Neuron (in vitro differentiated cells): ENCODE data around the gene AGRN.

Source experiments
- H2AFZ ChIP-seq: one replicate; pipeline ENCODE4 v1.6.1; 2013; ENCODE audit warnings: low read depth, mild to moderate bottlenecking, inconsistent platforms, low read length, moderate library complexity
- H3K27me3 ChIP-seq: one replicate; pipeline ENCODE4 v1.6.1; 2013; ENCODE audit warnings: low read length; ENCODE audit not compliant: insufficient read depth
- H3K36me3 ChIP-seq: one replicate; pipeline ENCODE4 v1.6.1; 2013; ENCODE audit warnings: low read length; ENCODE audit not compliant: insufficient read depth
- H3K4me1 ChIP-seq: one replicate; pipeline ENCODE4 v1.6.1; 2013; ENCODE audit warnings: low read length; ENCODE audit not compliant: insufficient read depth
- H3K4me3 ChIP-seq: 2 replicates; pipeline ENCODE4 v1.5.1; 2013; ENCODE audit warnings: mild to moderate bottlenecking, low read length, moderate library complexity
- H3K9me3 ChIP-seq: one replicate; pipeline ENCODE4 v1.6.1; 2013; ENCODE audit warnings: low read length

The AGRN gene

DNA sequence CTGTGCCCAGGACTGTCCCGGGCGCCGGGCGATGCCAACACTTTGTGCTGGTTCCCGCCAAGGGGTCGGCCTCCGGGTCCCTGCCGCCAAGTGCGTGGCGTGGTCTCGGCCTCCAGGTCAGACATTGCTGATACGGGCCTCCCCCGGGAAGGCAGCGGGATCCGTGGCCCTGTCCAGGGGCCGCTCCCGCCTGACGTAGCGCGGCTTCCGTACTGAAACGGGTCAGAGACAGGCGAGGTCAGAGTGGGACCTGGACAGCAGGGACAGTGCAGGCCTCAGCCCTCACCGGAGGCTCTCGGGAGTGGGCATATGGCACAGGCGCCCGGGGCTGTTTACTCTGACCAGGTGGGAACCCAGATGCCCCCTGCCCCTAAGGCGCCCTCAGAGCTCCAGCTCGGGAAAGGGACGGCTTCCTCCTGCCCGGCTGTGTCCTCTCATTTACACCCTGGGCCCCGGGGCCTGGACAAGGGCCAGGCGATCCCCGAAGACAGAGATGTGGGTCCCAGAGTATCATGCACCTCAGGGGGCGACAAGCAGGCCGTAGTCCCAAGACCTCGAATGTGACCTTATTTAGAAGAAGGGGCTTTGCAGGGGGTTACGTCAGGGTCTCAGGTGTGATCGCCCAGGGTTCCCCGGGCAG lies 63.0 kb downstream of the AGRN start:
- Histone ChIP-seq H2AFZ (no peak overlapping the region), H3K36me3 (peaks cover 17% of the 10 kb centered on the region), H3K9me3 (no peaks in the 10 kb centered on the region), H3K27me3 (no peaks in the 10 kb centered on the region), H3K4me1 (peaks cover 11% of the 10 kb centered on the region), H3K4me3 (no peak overlapping the region)

DNA sequence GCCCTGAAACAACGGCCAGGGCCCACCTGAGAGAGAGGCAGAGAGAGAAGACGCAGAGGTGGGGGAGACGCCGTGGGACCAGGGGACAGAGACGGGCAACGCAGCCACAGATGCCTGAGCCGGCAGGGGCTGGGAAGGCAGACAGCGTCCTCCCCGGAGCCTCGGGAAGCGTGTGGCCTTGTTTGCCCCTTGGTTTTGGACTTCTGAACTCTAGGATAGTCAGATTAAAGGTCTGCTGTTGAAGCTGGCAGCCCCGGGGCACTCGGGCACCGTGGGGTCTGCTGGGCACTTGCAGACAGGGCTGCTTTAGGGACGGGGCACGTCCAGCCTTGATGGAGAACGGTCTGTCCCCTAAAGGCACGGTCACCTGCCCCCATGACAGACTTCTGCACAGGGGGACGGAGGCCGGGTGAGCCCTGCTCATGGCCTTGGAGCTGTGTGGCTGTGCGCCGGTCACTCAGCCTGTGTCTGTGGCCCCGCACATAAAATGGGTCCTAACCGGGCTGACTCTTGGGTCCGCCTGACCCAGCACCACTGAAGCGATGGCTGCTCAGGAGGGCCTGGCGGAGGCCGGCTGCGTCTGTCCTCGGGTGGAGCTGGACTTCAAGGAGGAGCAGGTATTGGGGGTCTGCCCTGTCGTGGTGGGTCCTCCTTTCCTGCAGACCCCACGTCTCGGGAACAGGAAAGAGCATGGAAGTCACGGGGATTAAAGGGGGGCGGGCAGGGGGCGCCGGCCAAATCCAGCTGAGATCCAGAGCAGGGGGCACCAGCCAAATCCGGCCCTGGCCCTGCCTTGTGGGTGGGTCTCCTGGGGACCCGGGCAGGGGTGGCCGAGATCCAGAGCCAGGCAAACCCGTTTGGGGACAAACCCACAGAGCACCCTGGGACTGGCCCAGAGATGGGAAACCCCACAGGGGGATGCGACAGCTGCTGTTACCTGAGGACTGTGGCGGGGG lies 63.8 kb downstream of the AGRN start:
- no peaks in the 10 kb centered on the region for H3K27me3 ChIP-seq
- peaks cover 11% of the 10 kb centered on the region for H3K4me1 ChIP-seq
- H2AFZ ChIP-seq, result no peak overlapping the region

DNA sequence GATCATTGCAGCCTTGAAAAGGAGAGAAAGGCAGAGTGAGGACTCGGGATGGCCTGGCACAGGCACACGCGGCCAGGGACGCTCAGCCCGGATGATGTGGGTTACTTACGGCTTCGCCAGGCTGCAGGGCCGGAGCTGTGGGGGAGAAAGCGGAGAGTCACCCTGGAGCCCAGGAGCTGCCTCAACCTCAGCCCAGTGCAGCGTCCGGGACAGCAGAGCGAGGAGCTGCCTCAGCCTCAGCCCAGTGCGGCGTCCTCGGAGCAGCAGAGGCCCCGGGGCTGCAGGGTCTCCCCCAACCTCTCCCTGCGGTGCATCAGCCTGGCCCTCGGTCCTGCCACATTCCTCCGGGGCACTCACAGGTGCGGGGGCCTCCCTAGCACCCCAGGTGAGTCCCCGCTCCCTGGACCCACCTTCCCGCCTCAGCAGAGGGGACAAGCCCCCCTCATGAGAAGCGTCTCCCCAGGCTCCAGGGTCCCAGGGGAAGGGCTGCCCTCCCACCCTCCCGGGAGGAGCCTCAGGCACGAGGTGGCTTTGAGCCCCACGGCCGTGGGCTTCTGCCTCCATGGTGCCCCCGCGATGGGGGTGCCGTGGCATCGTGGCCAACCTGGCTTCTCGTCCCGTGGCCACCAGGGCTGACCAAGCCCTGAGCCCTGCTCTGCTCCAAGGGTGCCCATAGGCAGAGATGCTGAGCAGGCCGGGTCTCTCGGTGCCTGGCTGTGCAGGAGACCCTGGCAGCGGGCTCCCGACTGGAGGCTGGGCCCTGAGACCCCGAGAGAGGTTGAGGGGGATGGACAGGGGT lies 64.7 kb downstream of the AGRN start:
- Histone ChIP-seq H2AFZ (no peak overlapping the region), H3K36me3 (peaks cover 17% of the 10 kb centered on the region)

More for the DNA sequence above, 63.8 kb downstream of the AGRN start:
- Histone ChIP-seq H3K36me3 (peaks cover 17% of the 10 kb centered on the region), H3K9me3 (no peaks in the 10 kb centered on the region), H3K4me3 (no peak overlapping the region)

DNA sequence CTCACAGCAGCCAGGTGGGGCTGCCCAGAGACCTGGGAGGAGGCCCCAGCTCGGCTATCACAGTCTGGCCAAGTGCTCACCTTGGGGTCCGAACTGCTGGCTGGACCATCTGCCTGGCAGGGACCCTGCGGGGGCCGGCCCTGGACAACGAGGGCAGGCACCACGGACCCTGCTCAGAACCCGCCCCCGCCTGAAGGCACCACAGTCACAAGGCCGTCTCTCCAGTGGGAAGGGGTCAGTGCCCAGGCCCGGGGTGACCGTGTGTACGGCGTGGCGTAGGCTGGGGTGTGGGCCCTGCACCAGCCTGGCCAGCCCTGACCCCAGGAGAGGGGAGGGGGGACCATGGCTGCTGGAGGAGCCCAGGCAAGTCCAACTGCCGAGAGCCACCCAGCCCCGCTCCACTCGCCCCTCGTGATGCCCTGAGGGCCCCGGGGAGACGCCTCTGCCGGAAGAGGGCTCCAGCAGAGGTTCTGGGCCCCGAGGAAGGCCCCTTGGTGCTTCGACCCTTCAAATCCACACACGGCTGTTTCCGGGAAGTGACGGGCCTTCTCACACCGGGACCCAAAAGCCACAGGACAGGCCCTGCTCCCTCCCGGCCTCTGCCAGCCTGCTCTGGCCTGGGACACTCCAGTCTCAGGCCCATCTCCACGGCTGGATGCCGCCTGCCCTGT lies 65.4 kb downstream of the AGRN start:
- Histone ChIP-seq H3K36me3 (peaks cover 17% of the 10 kb centered on the region), H3K4me3 (no peak overlapping the region), H3K9me3 (no peaks in the 10 kb centered on the region), H2AFZ (no peak overlapping the region), H3K4me1 (peaks cover 2% of the 10 kb centered on the region), H3K27me3 (no peaks in the 10 kb centered on the region)

More for the DNA sequence above, 64.7 kb downstream of the AGRN start:
- no peak overlapping the region for H3K4me3 ChIP-seq
- H3K27me3 ChIP-seq, result no peaks in the 10 kb centered on the region
- H3K4me1 ChIP-seq, result peaks cover 8% of the 10 kb centered on the region
- no peaks in the 10 kb centered on the region for H3K9me3 ChIP-seq

DNA sequence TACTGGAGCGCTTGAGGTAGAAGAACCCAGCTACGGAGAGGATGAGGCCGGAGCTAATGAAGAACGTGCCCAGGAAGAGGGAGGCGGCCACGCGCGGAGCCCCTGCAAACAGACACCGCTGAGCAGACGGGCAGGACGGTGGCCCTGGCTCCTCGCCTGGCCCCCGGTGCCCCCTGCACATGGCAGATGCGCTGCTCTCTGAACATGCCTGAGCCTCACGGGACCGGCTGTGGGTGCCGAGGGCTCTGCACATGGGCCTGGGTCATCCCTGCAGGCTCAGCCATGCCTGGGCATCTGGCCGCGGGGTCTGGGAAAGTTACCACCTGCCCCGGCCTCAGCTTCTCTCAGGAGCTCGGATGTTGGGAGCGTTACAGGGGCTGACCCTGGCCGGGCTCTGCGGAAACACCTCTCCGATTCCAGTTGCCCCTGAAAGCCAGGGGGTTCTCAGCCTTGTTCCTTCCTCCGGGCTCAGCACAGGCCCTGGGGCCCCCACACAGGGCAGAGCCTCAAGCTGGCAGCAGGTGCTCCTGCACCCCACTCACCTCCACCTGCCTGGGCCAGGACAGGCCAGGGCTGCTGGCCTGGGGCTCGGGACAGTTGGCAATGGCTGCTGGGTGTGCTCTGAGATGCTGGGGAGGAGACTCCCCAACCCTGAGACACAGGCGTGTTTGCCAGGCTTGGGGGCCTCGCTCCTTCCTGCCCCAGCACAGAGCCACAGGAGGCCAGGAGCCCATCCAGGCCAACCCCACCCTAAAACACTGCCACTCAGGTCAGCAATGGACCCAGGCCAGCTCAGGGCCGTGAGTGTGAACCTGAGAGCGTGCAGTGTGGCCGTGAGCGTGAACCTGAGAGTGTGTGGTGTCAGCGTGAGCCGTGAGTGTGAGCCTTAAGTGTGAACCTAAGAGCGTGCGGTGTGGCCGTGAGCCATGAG lies 66.3 kb downstream of the AGRN start:
- no peaks in the 10 kb centered on the region for H3K9me3 ChIP-seq
- H3K4me1 ChIP-seq, result no peaks in the 10 kb centered on the region
- H3K27me3 ChIP-seq, result no peaks in the 10 kb centered on the region
- H2AFZ ChIP-seq, result no peak overlapping the region
- H3K4me3 ChIP-seq, result no peak overlapping the region
- peaks cover 17% of the 10 kb centered on the region for H3K36me3 ChIP-seq

DNA sequence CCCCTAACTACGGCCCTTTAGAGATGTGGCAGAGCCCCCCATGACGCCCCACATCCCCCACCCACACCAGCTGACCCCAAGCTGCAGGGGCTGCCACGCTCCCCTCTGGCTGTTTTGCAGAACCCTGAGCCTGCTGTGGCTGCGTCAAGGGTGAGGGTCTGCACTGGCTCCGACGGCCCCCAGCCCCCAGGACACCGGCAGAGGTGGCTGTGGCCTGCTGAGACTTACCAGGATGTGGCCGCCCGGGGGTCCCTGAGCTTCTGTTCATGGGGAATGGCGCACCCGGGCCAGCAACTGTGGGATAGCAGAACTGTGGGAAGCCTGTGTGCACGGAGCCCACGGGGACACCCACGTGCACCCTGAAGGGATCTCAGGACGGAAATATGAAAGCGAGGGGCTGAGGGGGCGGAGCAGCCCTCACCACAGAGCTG lies 67.0 kb downstream of the AGRN start:
- Histone ChIP-seq H3K36me3 (peaks cover 17% of the 10 kb centered on the region), H3K4me1 (no peaks in the 10 kb centered on the region), H3K4me3 (no peak overlapping the region), H3K9me3 (no peaks in the 10 kb centered on the region), H3K27me3 (no peaks in the 10 kb centered on the region), H2AFZ (no peak overlapping the region)

DNA sequence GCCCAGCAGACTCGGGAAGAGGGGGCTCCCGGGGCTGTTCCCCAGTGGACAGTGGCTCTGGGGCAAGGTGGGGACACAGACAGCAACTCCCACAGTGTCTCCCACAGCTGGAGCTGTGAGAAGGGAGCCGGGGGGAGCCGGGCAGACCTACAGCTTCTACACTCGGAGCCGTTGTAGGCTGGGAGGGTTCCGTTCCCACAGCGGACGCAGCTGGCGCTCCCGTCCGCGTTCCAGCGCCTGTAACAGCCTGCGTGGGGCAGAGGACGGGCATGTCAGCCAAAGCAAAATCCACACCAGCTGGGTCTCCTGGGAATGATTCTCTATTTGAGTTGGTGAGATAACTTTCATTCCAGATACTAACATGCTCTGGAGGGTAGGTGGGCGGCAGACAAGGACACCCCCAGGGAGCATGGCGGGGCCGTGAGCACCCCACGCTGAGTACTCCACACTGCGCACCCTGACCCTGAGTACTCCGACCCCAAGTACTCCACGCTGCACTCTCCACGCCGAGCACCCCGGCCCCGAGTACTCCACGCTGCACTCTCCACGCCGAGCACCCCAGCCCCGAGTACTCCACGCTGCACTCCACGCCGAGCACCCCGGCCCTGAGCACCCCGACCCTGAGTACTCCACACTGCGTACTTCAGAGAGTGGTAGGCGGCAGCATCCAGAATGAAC lies 67.6 kb downstream of the AGRN start:
- Histone ChIP-seq H2AFZ (no peak overlapping the region), H3K27me3 (no peaks in the 10 kb centered on the region)

DNA sequence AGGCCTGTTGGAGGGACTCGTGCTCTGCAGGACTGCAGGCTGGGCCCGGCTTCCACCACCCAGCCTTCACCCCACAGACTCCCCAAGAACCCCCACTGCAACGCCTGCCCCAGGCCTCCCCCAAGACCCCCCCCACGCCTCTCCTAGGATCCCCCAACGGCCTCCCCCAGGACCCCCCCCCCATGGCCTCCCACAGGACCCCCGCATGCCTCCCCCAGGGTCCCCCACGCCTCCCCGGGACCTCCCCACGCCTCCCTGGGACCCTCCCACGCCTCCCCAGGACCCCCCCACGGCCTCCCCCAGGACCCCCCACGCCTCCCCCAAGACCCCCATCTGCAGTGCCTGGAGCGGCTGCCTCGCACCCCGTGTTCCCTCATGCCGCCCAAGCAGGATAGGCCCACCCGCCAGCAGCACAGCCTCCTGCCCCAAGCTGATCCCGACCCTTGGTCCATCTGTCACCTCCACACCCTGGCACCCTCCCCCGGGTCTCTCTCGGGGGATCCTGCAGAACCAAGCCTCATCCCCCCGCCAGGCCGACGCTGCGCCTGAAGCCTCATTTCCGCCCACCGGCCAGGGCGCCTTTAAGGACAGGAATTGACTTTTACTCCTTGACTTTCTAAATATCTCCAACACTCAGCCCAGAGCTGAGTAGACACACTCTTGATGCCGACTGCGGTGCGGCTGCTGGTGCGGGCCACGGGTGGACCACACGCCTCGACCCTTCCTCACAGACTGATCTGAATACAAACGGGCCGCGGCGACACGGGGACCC lies 68.3 kb downstream of the AGRN start:
- Histone ChIP-seq H3K4me1 (no peaks in the 10 kb centered on the region), H3K4me3 (no peak overlapping the region), H3K27me3 (no peaks in the 10 kb centered on the region), H2AFZ (no peak overlapping the region), H3K9me3 (no peaks in the 10 kb centered on the region), H3K36me3 (peaks cover 12% of the 10 kb centered on the region)

More for the DNA sequence above, 67.6 kb downstream of the AGRN start:
- H3K9me3 ChIP-seq, result no peaks in the 10 kb centered on the region
- peaks cover 15% of the 10 kb centered on the region for H3K36me3 ChIP-seq
- H3K4me3 ChIP-seq, result no peak overlapping the region
- no peaks in the 10 kb centered on the region for H3K4me1 ChIP-seq

DNA sequence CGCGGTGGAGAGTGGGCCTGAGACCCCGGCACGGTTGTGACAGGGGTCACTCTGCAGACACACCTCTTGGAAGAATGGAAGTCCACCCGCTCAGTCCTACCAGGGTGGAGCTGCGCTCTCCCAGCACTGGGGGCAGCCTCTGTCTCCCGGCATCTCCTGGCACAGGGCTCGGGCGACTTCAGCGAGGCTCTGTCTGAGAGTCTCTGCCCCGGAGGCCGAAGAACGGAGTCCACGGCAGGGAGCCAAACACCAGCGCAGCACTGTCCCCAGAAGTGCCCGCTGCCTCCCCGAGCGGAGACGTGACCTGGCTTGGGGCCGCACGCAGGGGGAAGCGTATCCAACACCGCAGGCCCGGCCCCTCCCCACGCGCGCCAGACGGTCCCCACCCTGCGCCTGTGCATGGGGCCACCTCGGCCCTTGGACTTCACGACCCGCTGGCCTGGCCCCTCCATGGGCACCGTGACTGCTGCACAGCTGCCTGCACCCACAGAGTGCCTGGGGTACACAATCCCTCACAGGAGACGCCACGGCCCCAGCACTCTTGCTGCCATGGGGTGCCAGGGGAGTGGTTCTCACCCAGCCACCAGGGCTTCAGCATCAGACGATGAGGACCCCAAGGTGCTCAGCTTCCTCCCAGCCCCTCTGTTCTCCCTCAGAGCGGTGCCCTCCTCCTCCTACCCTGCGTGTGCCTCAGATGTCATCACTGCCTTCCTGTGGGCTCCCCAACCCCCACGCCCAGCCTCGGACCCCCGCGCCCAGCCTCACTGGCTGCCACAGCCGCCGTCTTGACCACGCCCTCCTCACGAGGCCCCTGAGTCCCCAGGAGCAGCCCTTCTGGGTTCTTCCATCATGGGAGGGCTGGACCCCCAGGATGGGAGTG lies 69.1 kb downstream of the AGRN start:
- Histone ChIP-seq H3K9me3 (no peaks in the 10 kb centered on the region), H3K4me3 (no peak overlapping the region), H2AFZ (no peak overlapping the region), H3K36me3 (peaks cover 11% of the 10 kb centered on the region), H3K27me3 (no peaks in the 10 kb centered on the region), H3K4me1 (no peaks in the 10 kb centered on the region)

DNA sequence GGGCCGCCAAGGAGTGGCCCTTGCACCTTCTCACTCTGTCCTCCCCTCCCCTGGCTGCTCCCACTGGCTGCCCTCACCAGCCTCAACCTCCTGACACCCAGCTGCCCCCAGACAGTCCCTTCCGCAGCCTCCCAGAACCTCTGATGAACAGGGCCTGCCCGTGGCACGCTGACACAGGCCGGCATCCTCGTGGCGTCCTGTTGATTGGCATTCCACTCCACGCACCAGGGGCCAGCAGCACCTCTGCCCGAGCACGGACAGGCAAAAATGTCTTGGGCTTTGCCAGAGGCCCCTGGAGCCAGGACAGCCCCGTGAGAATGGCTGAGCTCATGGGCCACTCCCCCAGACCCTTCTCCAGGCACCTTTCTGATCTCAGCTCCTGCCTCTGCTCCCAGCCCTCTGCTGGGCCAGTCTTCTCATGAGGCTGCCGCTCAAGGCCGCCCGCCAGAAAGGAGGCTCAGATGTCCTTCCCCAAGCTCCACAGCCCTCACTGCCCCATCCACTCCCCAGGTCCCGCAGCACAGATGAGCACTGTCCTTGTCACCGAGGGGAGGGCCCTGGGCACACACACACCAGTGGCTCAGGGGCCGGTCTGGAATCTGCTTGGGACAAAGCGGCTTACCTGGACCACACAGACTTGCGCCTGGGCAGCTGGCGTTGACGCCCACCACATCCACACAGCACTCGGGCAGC lies 70.0 kb downstream of the AGRN start:
- Histone ChIP-seq H2AFZ (no peak overlapping the region), H3K27me3 (no peaks in the 10 kb centered on the region), H3K36me3 (peaks cover 7% of the 10 kb centered on the region), H3K9me3 (no peaks in the 10 kb centered on the region), H3K4me1 (no peaks in the 10 kb centered on the region), H3K4me3 (no peak overlapping the region)
